MM.1S (cell line): Measurements from ENCODE around the gene MALRD1.

Source experiments
- CTCF ChIP-seq: fragments of 300-600 bp; sonication (generic); IDR thresholded peaks from 2 replicates; pipeline ENCODE4 v1.5.1; 2016; ENCODE audit warnings: antibody characterized with exemption, low read length, mixed read lengths
- EZH2 ChIP-seq: fragments of 300-600 bp; sonication (generic); optimal IDR thresholded peaks from 2 replicates; pipeline ENCODE3; 2017; ENCODE audit warnings: low read depth, mild to moderate bottlenecking, antibody characterized with exemption, low read length, mixed read lengths
- EZH2phosphoT487 ChIP-seq: fragments of 300-600 bp; sonication (generic); IDR thresholded peaks from 2 replicates; pipeline ENCODE4 v1.6.1; 2018; ENCODE audit warnings: antibody characterized with exemption, low read length

DNA sequence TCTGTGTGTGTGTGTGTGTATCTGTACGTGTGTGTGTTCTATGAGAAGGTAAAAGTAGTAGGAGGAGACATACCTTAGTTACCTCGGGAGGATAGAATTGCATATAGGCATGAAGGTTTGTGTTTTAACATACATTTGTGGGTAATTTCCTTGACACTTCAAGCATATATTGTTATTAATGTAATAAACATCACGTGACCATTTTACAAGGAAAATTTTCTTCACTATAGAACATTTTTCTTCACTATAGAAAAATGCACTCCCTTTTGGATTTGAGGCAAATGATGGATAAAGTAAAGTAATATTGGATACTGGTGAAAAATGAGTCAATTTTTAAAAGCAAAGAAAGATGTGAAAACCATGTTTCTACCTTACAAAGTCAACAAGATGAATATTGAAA is 640.6 kb downstream of the MALRD1 start:
- no peak for TF ChIP-seq CTCF
- TF ChIP-seq EZH2: no peak
- no peak for TF ChIP-seq EZH2phosphoT487
